HG03460 (cell line): ENCODE data around the gene MAIP1.

Experiments used
- ATAC-seq: cut with Tn5 transposase; IDR thresholded peaks from one replicate; pipeline ENCODE4 v1.9.1; 2021; ENCODE audit not compliant: unreplicated experiment

Gene MAIP1

DNA sequence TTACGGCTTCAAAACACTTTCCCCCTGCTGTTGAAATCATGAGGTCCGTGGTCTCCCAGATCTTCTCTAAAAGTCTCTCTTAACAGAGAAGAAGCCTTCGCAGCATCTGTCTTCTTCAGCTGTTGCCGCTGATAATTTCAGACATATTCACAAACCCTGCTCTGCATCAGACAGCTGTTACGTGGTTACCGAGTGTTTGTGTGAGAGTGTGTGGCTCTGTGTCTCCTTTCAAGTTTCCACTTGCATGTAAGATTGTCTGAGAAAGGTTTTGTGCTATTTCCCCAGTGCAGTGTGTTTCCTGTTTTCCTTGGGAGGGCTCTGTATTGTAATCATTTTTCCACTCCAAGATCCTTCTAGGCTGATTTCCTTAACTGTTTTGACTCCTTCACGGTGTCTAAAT, 32.8 kb downstream of the MAIP1 start:
- no peak for ATAC-seq

DNA sequence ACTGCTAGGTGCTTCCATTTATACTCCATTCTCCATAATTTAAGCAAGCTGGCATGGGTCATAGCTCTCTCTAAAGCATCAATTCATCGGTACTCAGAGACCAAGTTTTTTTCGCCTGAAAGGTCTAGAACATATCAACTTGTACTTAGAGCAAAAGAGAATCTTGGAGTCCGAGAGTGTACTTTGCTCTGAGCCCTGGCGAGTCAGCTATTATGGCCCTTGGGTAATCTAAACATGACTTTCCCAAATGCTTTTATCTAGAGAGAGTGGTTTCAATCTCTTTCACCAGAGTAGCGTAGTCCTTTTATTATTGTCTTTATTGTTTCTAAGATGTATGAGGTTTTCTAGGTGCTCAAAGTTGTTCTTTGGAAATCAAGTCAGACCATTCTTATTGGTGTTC, 34.4 kb downstream of the MAIP1 start:
- no peak for ATAC-seq

DNA sequence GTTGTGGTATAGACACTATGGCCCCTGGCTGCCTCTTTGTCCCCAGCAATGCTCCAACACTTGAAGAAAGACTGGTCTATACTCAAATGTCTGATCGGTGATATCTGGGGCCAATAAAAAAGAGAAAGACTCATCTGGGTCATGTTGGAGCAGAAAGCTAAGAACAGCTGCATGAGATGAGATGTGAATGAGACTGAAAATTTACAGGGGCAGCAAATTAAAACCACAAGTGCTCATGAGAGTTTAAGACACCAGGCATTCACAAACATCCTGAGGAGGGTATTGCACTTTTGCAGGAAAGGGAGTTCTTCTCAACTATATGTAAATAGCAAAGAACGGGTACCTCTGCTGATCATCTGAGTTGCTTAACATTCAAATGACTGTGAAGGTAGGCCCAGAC, 36.3 kb downstream of the MAIP1 start:
- ATAC-seq: no peak

DNA sequence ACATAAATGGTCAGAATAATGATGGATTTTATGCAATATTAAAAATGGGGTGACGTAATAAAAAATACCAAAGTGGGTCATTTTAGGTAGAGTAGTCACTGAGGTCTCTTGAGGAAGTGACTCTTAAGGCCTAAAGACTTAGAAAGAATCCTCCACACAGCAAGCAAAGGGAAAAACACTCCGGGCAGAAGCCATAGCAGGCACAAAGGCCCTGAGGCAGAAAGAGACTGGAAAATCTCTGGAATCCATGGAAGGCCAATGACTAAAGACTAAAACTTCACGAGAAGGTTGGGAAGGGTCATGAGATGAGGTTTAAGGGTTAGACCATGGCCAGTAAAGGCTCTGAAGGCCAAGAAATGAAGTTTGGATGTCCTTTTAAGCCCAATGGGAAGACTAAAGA, 36.9 kb downstream of the MAIP1 start:
- ATAC-seq: no peak

DNA sequence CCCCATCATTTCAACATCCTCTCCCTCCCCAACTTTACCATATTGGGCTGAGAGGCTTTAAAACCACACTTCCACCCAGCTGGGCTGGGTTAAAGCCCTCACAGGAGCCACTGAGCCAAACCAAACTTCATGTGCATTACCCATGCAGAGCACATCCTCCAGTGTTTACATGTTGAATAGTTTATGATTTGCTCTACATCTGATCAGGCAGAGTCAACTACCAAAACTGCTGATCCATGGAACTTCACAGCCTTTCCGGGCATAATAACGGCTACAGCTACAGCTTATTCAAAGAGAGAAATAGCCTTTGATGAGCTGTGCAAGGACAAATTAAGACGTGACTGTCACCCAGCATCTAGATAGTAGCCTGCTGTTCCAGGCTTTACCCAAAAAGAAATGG, 39.0 kb downstream of the MAIP1 start:
- no peak for ATAC-seq

DNA sequence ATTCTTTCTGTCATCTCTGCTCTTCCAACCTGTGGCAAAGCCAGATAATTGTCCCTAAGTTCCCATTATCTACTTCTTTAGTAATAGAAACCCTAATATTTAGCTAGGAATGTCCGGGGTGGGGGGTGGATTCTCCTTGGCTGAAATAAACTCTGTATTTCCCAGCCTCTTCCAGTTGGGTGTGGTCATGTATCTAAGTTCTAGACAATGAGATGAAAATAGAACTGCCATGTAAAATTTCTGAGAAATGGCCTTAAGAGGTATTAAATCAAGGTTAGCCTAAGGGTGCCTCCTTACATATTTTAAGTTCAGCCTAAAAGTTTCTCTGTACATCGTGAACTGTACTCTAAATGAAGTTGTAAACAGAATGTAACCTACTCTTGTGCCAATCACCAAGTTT, 39.5 kb downstream of the MAIP1 start:
- ATAC-seq: no peak

DNA sequence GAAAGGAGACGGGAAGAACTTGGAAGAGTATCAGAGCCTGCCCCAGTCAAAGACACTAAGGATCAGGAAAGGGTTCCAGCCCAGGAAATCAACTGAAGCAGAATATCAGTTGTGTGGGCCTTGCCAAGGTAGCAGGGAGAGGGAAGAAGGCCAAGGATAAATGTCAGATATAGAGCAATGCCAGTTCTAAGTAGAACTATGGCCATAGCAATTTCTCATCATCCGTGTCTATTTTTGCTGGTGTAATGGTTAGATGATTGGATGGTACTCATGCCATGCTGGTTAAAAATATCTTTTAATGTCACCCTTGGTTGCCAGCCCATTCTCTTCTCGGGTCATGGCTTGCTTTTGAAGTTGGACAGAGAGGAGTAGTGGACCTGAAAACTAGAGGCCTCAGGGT, 41.9 kb downstream of the MAIP1 start:
- ATAC-seq: no peak

DNA sequence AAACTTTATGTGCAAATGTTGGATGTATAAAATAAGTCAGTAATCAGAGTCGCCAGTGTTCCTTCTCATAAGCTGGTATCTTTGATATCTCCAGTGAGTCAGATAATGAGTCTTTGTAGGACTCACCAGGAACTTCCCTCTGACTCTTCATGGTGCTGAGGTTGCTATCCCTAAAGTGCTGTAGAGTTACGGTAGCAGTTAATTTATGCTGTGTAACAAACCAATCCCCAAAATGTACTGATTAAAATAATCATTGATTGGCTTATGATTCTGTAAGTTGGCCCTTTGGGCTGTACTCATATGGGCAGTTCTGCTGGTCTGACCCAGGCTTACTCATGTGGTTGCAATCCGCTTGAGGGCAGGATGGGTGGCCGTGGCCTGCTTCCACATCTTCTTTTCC, 43.8 kb downstream of the MAIP1 start:
- no peak for ATAC-seq

DNA sequence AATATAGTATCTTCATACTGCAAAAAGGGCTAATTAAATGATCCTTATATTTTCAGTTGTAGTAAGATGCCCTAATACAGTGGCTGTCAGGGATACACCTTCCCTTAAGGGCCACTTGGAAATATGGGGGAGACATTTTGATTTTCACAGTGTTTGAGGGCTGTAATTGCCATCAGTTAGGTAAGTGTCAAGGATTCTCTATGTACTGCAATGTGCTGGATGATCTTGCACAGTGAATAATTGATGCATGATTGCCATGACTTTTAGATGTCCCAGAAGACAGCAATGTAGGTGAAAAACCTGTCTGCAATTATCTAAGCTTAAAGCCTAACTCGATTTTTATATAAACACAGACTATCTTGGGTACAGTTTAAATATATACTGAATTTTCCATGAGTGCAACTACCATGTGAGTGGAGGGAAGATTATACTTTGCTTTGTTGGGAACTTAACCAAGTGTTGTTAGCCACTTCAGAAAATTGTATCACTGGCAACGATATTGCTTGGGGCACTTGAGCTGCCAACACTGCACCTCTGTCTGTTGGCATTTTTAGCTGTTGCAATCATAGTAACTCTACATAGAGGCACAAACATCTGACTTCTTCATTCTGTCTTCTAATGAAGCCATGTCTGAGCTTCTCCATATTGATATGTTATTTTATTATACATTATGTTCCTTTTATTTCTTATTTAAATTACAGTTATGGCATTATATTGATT, 45.2 kb downstream of the MAIP1 start:
- ATAC-seq: no peak

DNA sequence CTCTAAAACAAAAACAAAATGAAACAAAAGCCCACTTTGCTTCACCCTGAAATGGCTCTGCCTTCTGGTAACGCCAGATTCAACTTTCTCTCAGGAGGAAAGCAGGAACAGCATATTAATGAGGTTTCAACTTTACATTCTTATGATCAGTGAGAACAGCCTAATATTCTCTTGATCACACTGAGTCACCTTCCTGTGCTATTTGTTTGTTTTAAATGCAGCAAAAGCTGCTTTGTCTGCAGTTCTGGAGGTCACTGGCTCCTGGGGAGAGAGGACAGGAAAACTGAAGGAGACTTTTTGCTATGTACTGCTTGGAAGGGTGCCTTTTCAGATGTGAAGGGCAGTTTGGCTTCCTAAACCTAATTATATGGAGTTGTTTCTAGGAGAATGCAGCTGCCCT, 48.1 kb downstream of the MAIP1 start:
- ATAC-seq: no peak

DNA sequence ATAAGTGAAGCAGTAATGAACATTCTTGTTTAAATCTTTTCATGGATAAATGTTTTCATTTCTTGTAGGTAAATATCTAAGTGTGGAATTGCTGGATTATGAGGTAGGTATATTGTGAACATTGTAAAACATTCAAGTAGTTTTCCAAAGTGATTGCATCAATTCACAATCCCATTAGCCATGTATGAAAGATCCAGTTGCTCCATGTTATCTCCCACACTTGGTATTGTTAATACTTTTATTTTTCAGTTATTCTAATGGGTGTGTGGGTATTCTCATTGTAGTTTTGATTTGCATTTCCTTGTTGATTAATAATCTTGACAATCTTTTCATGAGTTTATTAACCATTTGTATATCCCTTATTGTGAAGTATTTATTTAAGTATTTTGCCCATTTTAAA, 50.3 kb downstream of the MAIP1 start:
- ATAC-seq: no peak

DNA sequence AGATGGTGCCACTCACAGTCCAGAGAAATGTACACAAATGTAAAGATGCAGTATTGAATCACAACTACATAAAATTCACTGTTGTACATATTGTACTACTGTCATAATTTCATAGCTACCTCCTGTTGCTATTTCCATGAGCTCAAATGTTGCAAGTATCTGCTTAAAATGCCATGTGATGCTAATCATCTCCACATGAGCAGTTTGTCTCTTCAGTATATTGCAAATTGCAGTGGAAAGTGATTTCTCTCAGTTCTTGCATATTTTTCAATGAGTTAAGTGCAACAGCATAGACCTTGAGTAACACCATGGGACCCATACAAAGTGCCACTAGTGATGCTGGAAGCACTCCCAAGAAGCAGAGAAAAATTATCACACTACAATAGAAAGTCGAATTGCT, 51.9 kb downstream of the MAIP1 start:
- ATAC-seq: no peak

DNA sequence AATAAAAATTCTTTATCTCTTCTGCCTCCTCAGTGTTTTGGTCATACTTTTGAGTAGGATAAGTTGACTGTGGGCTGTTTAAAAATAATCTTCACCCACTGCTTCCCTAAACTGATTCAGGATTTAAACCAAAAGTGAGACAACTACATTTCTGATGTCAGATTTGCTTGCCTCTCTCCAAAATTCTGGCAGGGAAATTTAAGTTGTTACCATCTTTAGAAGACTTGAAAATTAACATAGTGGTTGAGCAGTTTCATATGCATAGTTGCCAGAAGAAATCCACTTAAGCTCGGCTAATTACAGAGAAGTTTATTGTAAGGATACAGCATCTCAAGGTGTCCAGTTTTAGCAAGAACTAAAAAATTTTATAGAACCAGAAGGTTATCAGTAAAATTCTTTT, 57.0 kb downstream of the MAIP1 start:
- no peak for ATAC-seq
